ENCODE results near the gene SPTA1.

- TF ChIP-seq EZH2 (IDR thresholded peaks at IDR 0.05; ENCODE audit: borderline replicate concordance, low read length), result no peak
- TF ChIP-seq, protein P1, sequence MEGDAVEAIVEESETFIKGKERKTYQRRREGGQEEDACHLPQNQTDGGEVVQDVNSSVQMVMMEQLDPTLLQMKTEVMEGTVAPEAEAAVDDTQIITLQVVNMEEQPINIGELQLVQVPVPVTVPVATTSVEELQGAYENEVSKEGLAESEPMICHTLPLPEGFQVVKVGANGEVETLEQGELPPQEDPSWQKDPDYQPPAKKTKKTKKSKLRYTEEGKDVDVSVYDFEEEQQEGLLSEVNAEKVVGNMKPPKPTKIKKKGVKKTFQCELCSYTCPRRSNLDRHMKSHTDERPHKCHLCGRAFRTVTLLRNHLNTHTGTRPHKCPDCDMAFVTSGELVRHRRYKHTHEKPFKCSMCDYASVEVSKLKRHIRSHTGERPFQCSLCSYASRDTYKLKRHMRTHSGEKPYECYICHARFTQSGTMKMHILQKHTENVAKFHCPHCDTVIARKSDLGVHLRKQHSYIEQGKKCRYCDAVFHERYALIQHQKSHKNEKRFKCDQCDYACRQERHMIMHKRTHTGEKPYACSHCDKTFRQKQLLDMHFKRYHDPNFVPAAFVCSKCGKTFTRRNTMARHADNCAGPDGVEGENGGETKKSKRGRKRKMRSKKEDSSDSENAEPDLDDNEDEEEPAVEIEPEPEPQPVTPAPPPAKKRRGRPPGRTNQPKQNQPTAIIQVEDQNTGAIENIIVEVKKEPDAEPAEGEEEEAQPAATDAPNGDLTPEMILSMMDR (IDR thresholded peaks at IDR 0.05; ENCODE audit: low read length), result no peak
These were observed 116.0 kb downstream of the SPTA1 start, which contains the start of gene OR6P1 for GRCh38 chr1:158570480-158570879.
